Effector memory CD8-positive, alpha-beta T cell (primary cell): Measurements from ENCODE around the gene PCNT.
A peak's percentile ranks its signal among the peaks of the same experiment; 100 is the strongest.
"Not testable (repeated sequence)": the region's sequence is repeated elsewhere in the genome, so short reads cannot be mapped to it uniquely, and the experiment has no call there.

Source experiments
- ATAC-seq: fragments of 150-1000 bp; cut with Tn5 transposase; replicated peaks from 2 replicates; pipeline ENCODE4 v1.10.0; 2021; ENCODE audit warnings: mild to moderate bottlenecking, moderate library complexity
- DNase-seq, 3 experiments: peaks; one replicate each; pipeline ENCODE4 v3.0.0; 2021
- H3K27ac Mint-ChIP-seq, 2 donors: one replicate each; pipeline ENCODE4 v1.8.0; 2022; ENCODE audit warnings: mild to moderate bottlenecking in 2 of 2, mixed read lengths in 2 of 2, moderate library complexity in 2 of 2
- H3K27me3 Mint-ChIP-seq, 2 donors: one replicate each; pipeline ENCODE4 v1.8.0; 2022; ENCODE audit warnings: mixed read lengths in 2 of 2
- H3K36me3 Mint-ChIP-seq: one replicate; pipeline ENCODE4 v1.8.0; 2022; ENCODE audit warnings: mild to moderate bottlenecking, moderate library complexity, mixed read lengths; ENCODE audit not compliant: insufficient read depth
- H3K4me1 Mint-ChIP-seq, 2 donors: one replicate each; pipeline ENCODE4 v1.8.0; 2022; ENCODE audit warnings: low read depth in 2 of 2, mixed read lengths in 2 of 2
- H3K4me3 Mint-ChIP-seq, 2 donors: one replicate each; pipeline ENCODE4 v1.8.0; 2022; ENCODE audit warnings: mild to moderate bottlenecking in 2 of 2, mixed read lengths in 2 of 2, moderate library complexity in 2 of 2
- H3K9me3 Mint-ChIP-seq, 2 donors: one replicate each; pipeline ENCODE4 v1.8.0; 2022; ENCODE audit warnings: mixed read lengths in 2 of 2

PCNT gene

DNA sequence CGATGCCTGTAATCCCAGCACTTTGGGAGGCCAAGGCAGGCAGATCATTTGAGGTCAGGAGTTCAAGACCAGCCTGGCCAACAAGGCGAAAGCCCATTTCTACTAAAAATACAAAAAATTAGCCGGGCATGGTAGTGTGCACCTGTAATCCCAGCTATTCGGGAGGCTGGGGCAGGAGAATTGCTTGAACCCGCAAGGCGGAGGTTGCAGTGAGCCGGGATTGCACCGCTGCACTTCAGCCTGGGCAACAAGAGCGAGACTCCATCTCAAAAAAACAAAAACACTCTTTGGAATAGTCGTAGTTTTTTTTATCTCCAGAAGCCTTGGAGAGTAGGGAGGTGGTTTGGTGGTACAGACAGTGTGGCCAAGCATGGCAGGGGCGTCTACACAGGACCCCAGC is 109.2 kb downstream of the PCNT start:
- not testable (repeated sequence) for DNase-seq, H3K27ac Mint-ChIP-seq, H3K9me3 Mint-ChIP-seq, ATAC-seq, H3K4me3 Mint-ChIP-seq, H3K27me3 Mint-ChIP-seq
- peaks cover 4 to 17% of the 10 kb centered on the region in 2 donors for H3K4me1 Mint-ChIP-seq
- H3K36me3 Mint-ChIP-seq = peaks cover 39% of the 10 kb centered on the region

- Mint-ChIP-seq H3K36me3 (peaks cover 51% of the 10 kb centered on the region), H3K9me3 (no peaks in the 10 kb centered on the region), H3K4me1 (peaks cover 4 to 17% of the 10 kb centered on the region in 2 donors), H3K27ac (peak overlapping the region; percentile 46 to 51), H3K4me3 (no peak overlapping the region), H3K27me3 (no peaks in the 10 kb centered on the region)
- no peak for ATAC-seq
- no peak for DNase-seq
Measured at GRCh38 chr21:46434322-46434958, 110.5 kb downstream of the PCNT start.

DNA sequence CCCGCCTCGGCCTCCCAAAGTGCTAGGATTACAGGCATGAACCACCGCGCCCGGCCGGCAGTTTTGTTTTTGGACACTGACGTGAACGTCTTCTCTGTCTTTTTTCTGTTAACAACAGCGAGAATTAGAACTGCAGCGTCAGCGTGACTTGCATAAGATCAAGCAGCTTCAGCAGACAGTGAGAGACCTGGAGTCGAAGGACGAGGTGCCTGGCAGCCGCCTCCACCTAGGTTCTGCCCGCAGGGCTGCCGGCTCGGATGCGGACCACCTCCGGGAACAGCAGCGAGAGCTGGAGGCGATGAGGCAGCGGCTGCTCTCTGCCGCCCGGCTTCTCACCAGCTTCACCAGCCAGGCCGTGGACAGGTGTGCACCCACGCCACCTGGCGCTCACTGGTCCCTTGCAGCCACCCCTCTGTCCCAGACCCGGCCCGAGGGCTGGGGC is 111.9 kb downstream of the PCNT start:
- no peaks in the 10 kb centered on the region for H3K27me3 Mint-ChIP-seq
- H3K4me1 Mint-ChIP-seq = peaks cover 4 to 14% of the 10 kb centered on the region in 2 donors
- no peaks in the 10 kb centered on the region for H3K9me3 Mint-ChIP-seq
- peaks cover 49% of the 10 kb centered on the region for H3K36me3 Mint-ChIP-seq
- DNase-seq (no peak), ATAC-seq (no peak)
- no peak overlapping the region for H3K4me3 Mint-ChIP-seq
- H3K27ac Mint-ChIP-seq = no peak overlapping the region

DNA sequence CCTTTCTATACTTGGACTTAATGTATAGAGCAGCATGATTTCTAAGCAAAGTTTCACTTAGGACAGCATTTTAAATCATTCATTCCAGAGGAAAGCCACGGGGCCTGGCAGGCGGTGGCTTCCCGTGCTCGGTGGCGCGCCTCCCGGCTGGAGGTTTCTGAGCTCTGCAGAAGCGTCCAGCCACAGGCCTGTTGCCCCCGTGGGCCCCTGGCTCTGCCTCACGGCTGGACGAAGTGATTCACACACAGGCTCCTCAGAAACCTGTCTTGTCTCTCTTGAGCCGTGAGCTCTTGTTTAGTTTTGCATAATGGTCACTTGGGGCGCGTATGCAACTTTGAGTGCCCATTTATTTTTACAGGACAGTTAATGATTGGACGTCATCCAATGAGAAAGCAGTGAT is 112.7 kb downstream of the PCNT start:
- Mint-ChIP-seq H3K4me3 (no peak overlapping the region), H3K27ac (no peak overlapping the region)

DNA sequence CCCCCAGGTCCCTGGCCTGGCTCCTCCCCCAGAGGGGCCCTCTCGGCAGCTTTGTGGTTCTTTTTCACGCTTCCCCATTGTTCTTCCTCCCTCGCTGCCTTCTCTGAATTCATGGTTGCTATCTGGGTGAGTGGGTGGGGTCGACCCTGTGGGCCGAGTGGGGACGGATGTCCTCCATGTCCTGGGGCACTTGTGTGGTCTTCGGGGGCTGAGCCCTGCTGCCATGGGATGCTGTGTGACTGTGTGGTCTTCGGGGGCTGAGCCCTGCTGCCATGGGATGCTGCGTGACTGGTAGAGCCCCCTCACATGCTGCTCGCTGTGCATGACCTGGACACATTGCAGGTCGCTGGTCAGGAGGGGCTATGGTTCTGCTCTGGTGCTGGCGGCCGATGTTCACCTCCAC is 113.1 kb downstream of the PCNT start:
- Mint-ChIP-seq H3K4me1 (peaks cover 4 to 5% of the 10 kb centered on the region in 2 donors), H3K36me3 (peaks cover 53% of the 10 kb centered on the region), H3K9me3 (no peaks in the 10 kb centered on the region), H3K27me3 (no peaks in the 10 kb centered on the region), H3K4me3 (no peak overlapping the region), H3K27ac (peak overlapping the region; percentile 15 to 77)
- ATAC-seq (no peak), DNase-seq (no peak)

More for the DNA sequence above, 112.7 kb downstream of the PCNT start:
- peaks cover 4 to 9% of the 10 kb centered on the region in 2 donors for H3K4me1 Mint-ChIP-seq
- ATAC-seq = no peak
- no peaks in the 10 kb centered on the region for H3K9me3 Mint-ChIP-seq
- DNase-seq = no peak
- no peaks in the 10 kb centered on the region for H3K27me3 Mint-ChIP-seq
- peaks cover 50% of the 10 kb centered on the region for H3K36me3 Mint-ChIP-seq

GRCh38 chr21:46437511-46437910 is 113.6 kb downstream of the PCNT start:
- Mint-ChIP-seq H3K27me3 (no peaks in the 10 kb centered on the region), H3K4me3 (no peak overlapping the region), H3K27ac (peak overlapping the region; percentile 15 to 77), H3K9me3 (no peaks in the 10 kb centered on the region), H3K36me3 (peaks cover 57% of the 10 kb centered on the region), H3K4me1 (peaks cover 4 to 5% of the 10 kb centered on the region in 2 donors)
- DNase-seq (no peak), ATAC-seq (no peak)

DNA sequence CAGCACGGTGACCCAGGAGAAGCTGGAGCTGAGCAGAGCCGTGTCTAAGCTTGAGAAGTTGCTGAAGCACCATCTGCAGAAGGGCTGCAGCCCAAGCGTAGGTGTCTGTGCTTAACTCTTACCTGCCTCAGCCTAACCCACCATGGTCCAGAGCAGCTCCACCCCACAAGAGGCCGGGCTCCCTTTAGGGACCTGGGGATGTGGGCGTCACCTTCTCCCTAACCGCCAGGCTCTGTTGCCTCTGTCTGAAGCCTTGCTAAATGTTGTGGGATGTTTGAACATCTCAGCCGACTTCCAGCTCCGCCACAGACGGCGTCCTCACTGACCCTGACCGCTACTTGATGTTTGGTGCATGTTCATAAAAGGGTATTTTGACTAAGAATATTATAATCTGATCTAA is 114.3 kb downstream of the PCNT start:
- Mint-ChIP-seq H3K36me3 (peaks cover 62% of the 10 kb centered on the region), H3K27me3 (no peaks in the 10 kb centered on the region), H3K9me3 (no peaks in the 10 kb centered on the region), H3K4me3 (no peak overlapping the region), H3K4me1 (peaks cover 4 to 5% of the 10 kb centered on the region in 2 donors), H3K27ac (no peak overlapping the region)
- ATAC-seq (no peak), DNase-seq (no peak)

DNA sequence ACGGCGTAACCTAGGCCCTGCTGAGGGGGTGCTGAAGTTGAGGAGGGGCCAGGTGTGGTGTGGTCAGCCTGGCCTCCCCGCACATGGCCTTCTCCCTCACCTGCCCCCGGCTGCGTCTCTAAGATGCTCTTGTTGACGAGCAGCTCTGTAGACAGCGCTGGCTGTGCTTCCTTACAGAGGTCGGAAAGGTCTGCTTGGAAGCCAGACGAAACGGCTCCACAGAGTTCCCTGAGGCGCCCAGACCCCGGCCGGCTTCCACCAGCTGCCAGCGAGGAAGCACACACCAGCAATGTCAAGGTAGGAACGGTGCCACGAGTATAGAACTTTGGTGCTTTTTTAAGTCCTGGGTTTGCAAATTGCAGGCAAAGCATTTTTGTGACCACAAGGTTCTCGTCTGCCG is 116.0 kb downstream of the PCNT start:
- Mint-ChIP-seq H3K27ac (peak overlapping the region in 1 of 2 donors; percentile 26), H3K27me3 (no peaks in the 10 kb centered on the region), H3K4me3 (no peak overlapping the region), H3K4me1 (peaks cover 5 to 12% of the 10 kb centered on the region in 2 donors), H3K36me3 (peaks cover 53% of the 10 kb centered on the region), H3K9me3 (no peaks in the 10 kb centered on the region)
- ATAC-seq (no peak), DNase-seq (no peak)

GRCh38 chr21:46441331-46441730 is 117.4 kb downstream of the PCNT start:
- ATAC-seq = no peak
- no peak overlapping the region for H3K4me3 Mint-ChIP-seq
- no peaks in the 10 kb centered on the region for H3K9me3 Mint-ChIP-seq
- peaks cover 5 to 16% of the 10 kb centered on the region in 2 donors for H3K4me1 Mint-ChIP-seq
- DNase-seq = no peak
- no peak overlapping the region for H3K27ac Mint-ChIP-seq
- no peaks in the 10 kb centered on the region for H3K27me3 Mint-ChIP-seq
- peaks cover 52% of the 10 kb centered on the region for H3K36me3 Mint-ChIP-seq

DNA sequence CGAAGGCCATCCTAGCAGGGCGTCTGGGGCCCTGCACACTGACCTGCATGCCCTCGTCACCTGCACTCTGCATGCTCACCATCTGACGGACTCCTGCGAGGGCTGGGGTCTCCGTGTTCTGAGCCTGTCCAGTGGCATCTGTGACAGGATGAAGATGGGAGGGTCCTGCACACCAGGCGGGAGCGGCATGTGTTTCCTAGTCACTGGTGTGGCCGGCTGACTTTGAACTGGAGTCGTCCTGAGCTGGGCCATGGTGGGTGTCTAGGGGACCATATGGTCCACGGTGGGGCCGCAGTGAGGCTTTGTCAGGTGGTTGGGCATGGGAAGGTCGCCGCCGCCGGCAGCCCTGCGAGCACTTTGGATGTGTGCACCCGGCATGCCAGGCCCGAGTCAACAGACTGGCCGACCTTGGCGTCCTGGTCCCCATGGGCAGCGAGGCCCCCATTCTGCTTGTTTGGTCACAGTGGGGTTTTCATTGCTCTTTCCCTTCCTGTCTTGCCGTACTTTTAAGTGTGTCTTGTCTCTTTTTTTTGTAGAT is 118.1 kb downstream of the PCNT start:
- H3K4me3 Mint-ChIP-seq = no peak overlapping the region
- peaks cover 4 to 16% of the 10 kb centered on the region in 2 donors for H3K4me1 Mint-ChIP-seq
- H3K27me3 Mint-ChIP-seq = no peaks in the 10 kb centered on the region
- DNase-seq (no peak), ATAC-seq (no peak)
- peak overlapping the region in 1 of 2 donors; percentile 68 for H3K27ac Mint-ChIP-seq
- H3K9me3 Mint-ChIP-seq = no peaks in the 10 kb centered on the region
- peaks cover 57% of the 10 kb centered on the region for H3K36me3 Mint-ChIP-seq

DNA sequence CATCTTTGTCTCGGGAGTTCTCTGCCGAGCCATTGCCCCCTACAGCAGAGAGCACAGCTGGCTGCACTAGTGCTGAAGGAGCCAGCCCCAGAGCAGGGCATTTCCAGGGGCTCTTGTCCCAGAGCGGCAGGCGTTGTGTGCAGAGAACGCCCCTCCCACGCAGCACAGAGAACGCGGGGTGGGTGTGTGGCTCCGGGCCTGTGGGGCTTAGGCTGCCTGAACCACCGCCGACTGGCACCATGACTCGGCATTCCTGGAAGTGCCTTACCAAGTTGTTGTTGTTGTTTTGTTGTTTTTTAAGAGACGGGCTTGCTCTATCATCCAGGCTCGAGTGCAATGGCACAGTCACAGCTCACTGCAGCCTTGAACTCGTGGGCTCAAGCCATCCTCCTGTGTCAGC is 119.0 kb downstream of the PCNT start:
- Mint-ChIP-seq H3K9me3 (no peaks in the 10 kb centered on the region), H3K36me3 (peaks cover 58% of the 10 kb centered on the region), H3K4me1 (peaks cover 0 to 11% of the 10 kb centered on the region in 2 donors), H3K4me3 (no peak overlapping the region), H3K27ac (no peak overlapping the region), H3K27me3 (no peaks in the 10 kb centered on the region)
- no peak for DNase-seq
- no peak for ATAC-seq

- Mint-ChIP-seq H3K27ac (peak overlapping the region; percentile 77 to 83), H3K4me3 (no peak overlapping the region), H3K27me3 (no peaks in the 10 kb centered on the region), H3K9me3 (no peaks in the 10 kb centered on the region), H3K4me1 (peaks cover 1 to 11% of the 10 kb centered on the region in 2 donors), H3K36me3 (peaks cover 51% of the 10 kb centered on the region)
- no peak for DNase-seq
- no peak for ATAC-seq
Measured at GRCh38 chr21:46443910-46444309, 120.0 kb downstream of the PCNT start.

- Mint-ChIP-seq H3K4me1 (peaks cover 1 to 22% of the 10 kb centered on the region in 2 donors), H3K36me3 (peaks cover 13% of the 10 kb centered on the region), H3K27ac (no peak overlapping the region), H3K4me3 (no peak overlapping the region), H3K9me3 (no peaks in the 10 kb centered on the region), H3K27me3 (no peaks in the 10 kb centered on the region)
- no peak for ATAC-seq
- no peak for DNase-seq
Measured at GRCh38 chr21:46448108-46448507, 124.2 kb downstream of the PCNT start.

DNA sequence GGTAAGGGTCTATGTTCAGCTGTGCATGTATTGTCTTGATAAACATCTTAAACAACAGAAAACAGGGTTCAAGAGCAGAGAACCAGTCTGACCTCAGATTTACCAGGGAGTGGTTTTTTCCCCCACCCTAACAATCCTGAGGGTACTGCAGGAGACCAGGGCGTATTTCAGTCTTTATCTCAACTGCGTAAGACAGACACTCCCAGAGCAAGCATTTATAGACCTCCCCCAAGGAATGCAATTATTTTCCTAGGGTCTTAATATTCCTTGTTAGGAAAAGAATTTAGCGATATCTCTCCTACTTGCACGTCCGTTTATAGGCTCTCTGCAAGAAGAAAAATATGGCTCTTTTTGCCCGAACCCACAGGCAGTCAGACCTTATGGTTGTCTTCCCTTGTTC is 124.9 kb downstream of the PCNT start:
- H3K9me3 Mint-ChIP-seq, ATAC-seq, DNase-seq, H3K4me3 Mint-ChIP-seq, H3K27ac Mint-ChIP-seq, H3K27me3 Mint-ChIP-seq: not testable (repeated sequence)
- peaks cover 13% of the 10 kb centered on the region for H3K36me3 Mint-ChIP-seq
- H3K4me1 Mint-ChIP-seq = peaks cover 1 to 22% of the 10 kb centered on the region in 2 donors
